ENCODE data around the gene NCMAP. TPM values are rescaled to one million over a fixed set of nuclear protein-coding genes. Genes with fewer than 3 reads are reported as not detected.

NCMAP gene
- total RNA-seq, 1 donor from 2014 or later = not detected

GRCh38 chr1:24557220-24557619 is 1.3 kb downstream of the NCMAP start:
- TF ChIP-seq CTCF (IDR thresholded peaks at IDR 0.05; ENCODE audit: partially characterized antibody, unreplicated experiment) = no peak
- Mint-ChIP-seq H3K27ac (ENCODE audit: unreplicated experiment) (no peak overlapping the region), H3K27me3 (ENCODE audit: unreplicated experiment) (peaks cover 16% of the 10 kb centered on the region), H3K4me3 (ENCODE audit: unreplicated experiment) (no peak overlapping the region), H3K9me3 (ENCODE audit: unreplicated experiment) (no peaks in the 10 kb centered on the region), H3K36me3 (ENCODE audit: unreplicated experiment) (no peaks in the 10 kb centered on the region), H3K4me1 (ENCODE audit: low read depth, unreplicated experiment) (peaks cover 4% of the 10 kb centered on the region)
- no peak for DNase-seq

GRCh38 chr1:24557711-24558131 is 1.8 kb downstream of the NCMAP start:
- Mint-ChIP-seq H3K9me3 (ENCODE audit: unreplicated experiment) (no peaks in the 10 kb centered on the region), H3K36me3 (ENCODE audit: unreplicated experiment) (no peaks in the 10 kb centered on the region), H3K27ac (ENCODE audit: unreplicated experiment) (no peak overlapping the region), H3K27me3 (ENCODE audit: unreplicated experiment) (peaks cover 16% of the 10 kb centered on the region), H3K4me3 (ENCODE audit: unreplicated experiment) (no peak overlapping the region), H3K4me1 (ENCODE audit: low read depth, unreplicated experiment) (peaks cover 2% of the 10 kb centered on the region)
- no peak for DNase-seq
- no peak for TF ChIP-seq CTCF (IDR thresholded peaks at IDR 0.05; ENCODE audit: partially characterized antibody, unreplicated experiment)

- no peak overlapping the region for H3K4me3 Mint-ChIP-seq (ENCODE audit: unreplicated experiment)
- H3K27me3 Mint-ChIP-seq (ENCODE audit: unreplicated experiment) = peaks cover 16% of the 10 kb centered on the region
- H3K27ac Mint-ChIP-seq (ENCODE audit: unreplicated experiment) = no peak overlapping the region
- DNase-seq = no peak
- no peaks in the 10 kb centered on the region for H3K36me3 Mint-ChIP-seq (ENCODE audit: unreplicated experiment)
- no peak for TF ChIP-seq CTCF (IDR thresholded peaks at IDR 0.05; ENCODE audit: partially characterized antibody, unreplicated experiment)
- H3K9me3 Mint-ChIP-seq (ENCODE audit: unreplicated experiment) = no peaks in the 10 kb centered on the region
- peaks cover 2% of the 10 kb centered on the region for H3K4me1 Mint-ChIP-seq (ENCODE audit: low read depth, unreplicated experiment)
Measured at GRCh38 chr1:24558455-24558854, 2.6 kb downstream of the NCMAP start.

GRCh38 chr1:24558902-24559791 is 3.3 kb downstream of the NCMAP start:
- Mint-ChIP-seq H3K27me3 (ENCODE audit: unreplicated experiment) (peaks cover 16% of the 10 kb centered on the region), H3K9me3 (ENCODE audit: unreplicated experiment) (no peaks in the 10 kb centered on the region), H3K4me3 (ENCODE audit: unreplicated experiment) (no peak overlapping the region), H3K36me3 (ENCODE audit: unreplicated experiment) (no peaks in the 10 kb centered on the region), H3K4me1 (ENCODE audit: low read depth, unreplicated experiment) (peaks cover 2% of the 10 kb centered on the region), H3K27ac (ENCODE audit: unreplicated experiment) (no peak overlapping the region)
- TF ChIP-seq CTCF (IDR thresholded peaks at IDR 0.05; ENCODE audit: partially characterized antibody, unreplicated experiment) = no peak
- no peak for DNase-seq

GRCh38 chr1:24560361-24560760 is 4.5 kb downstream of the NCMAP start:
- no peaks in the 10 kb centered on the region for H3K9me3 Mint-ChIP-seq (ENCODE audit: unreplicated experiment)
- DNase-seq = no peak

More at GRCh38 chr1:24560361-24560760, 4.5 kb downstream of the NCMAP start:
- Mint-ChIP-seq H3K27me3 (ENCODE audit: unreplicated experiment) (peaks cover 14% of the 10 kb centered on the region), H3K36me3 (ENCODE audit: unreplicated experiment) (no peaks in the 10 kb centered on the region), H3K27ac (ENCODE audit: unreplicated experiment) (no peak overlapping the region), H3K4me3 (ENCODE audit: unreplicated experiment) (no peak overlapping the region), H3K4me1 (ENCODE audit: low read depth, unreplicated experiment) (peaks cover 2% of the 10 kb centered on the region)
- TF ChIP-seq CTCF (IDR thresholded peaks at IDR 0.05; ENCODE audit: partially characterized antibody, unreplicated experiment) = no peak
